ENCODE measurements around the gene ZNF496.

The ZNF496 gene

GRCh38 chr1:247298124-247298481 is 33.6 kb downstream of the ZNF496 start:
- Histone ChIP-seq H3K27ac (ENCODE audit: low read depth, low read length) (no peak overlapping the region), H3K4me1 (ENCODE audit: control insufficient read depth, low read length) (no peaks in the 10 kb centered on the region), H3K9me2 (replicated peaks; ENCODE audit: control insufficient read depth, low read length) (no peaks in the 10 kb centered on the region), H4K20me1 (ENCODE audit: control insufficient read depth, insufficient read depth, low read depth, low read length) (no peaks in the 10 kb centered on the region), H3K27me3 (ENCODE audit: control insufficient read depth, low read length) (no peaks in the 10 kb centered on the region), H3K36me3 (ENCODE audit: control insufficient read depth, low read length) (peaks cover 4% of the 10 kb centered on the region; the same call in 1 of the 2 replicates), H3K9me3 (ENCODE audit: control insufficient read depth, insufficient read depth, low read length) (no peaks in the 10 kb centered on the region), H3F3A (ENCODE audit: control insufficient read depth, insufficient read depth) (no peaks in the 10 kb centered on the region), H3K4me2 (ENCODE audit: low read length) (no peak overlapping the region), H3K79me2 (ENCODE audit: control insufficient read depth, low read length) (no peaks in the 10 kb centered on the region), H3K4me3 (ENCODE audit: low read length) (no peak overlapping the region)
- no peak for TF ChIP-seq EZH2phosphoT487 (IDR thresholded peaks at IDR 0.05; ENCODE audit: borderline replicate concordance, low read length)
- TF ChIP-seq CTCF (IDR thresholded peaks at IDR 0.05; ENCODE audit: low read depth, low read length, poor library complexity, severe bottlenecking): no peak

GRCh38 chr1:247297263-247298123 is 34.2 kb downstream of the ZNF496 start:
- Histone ChIP-seq H3K4me1 (ENCODE audit: control insufficient read depth, low read length) (no peaks in the 10 kb centered on the region), H3K4me3 (ENCODE audit: low read length) (no peak overlapping the region), H3K4me2 (ENCODE audit: low read length) (no peak overlapping the region), H3K79me2 (ENCODE audit: control insufficient read depth, low read length) (no peaks in the 10 kb centered on the region), H3K9me2 (replicated peaks; ENCODE audit: control insufficient read depth, low read length) (no peaks in the 10 kb centered on the region), H3K9me3 (ENCODE audit: control insufficient read depth, insufficient read depth, low read length) (no peaks in the 10 kb centered on the region), H3K36me3 (ENCODE audit: control insufficient read depth, low read length) (no peaks in the 10 kb centered on the region; the same call in 1 of the 2 replicates), H3K27ac (ENCODE audit: low read depth, low read length) (no peak overlapping the region), H4K20me1 (ENCODE audit: control insufficient read depth, insufficient read depth, low read depth, low read length) (no peaks in the 10 kb centered on the region), H3K27me3 (ENCODE audit: control insufficient read depth, low read length) (no peaks in the 10 kb centered on the region), H3F3A (ENCODE audit: control insufficient read depth, insufficient read depth) (no peaks in the 10 kb centered on the region)
- TF ChIP-seq CTCF (IDR thresholded peaks at IDR 0.05; ENCODE audit: low read depth, low read length, poor library complexity, severe bottlenecking): no peak
- TF ChIP-seq EZH2phosphoT487 (IDR thresholded peaks at IDR 0.05; ENCODE audit: borderline replicate concordance, low read length): no peak

- no peaks in the 10 kb centered on the region for H3K79me2 ChIP-seq (ENCODE audit: control insufficient read depth, low read length)
- TF ChIP-seq CTCF (IDR thresholded peaks at IDR 0.05; ENCODE audit: low read depth, low read length, poor library complexity, severe bottlenecking): no peak
- TF ChIP-seq EZH2phosphoT487 (IDR thresholded peaks at IDR 0.05; ENCODE audit: borderline replicate concordance, low read length): no peak
- no peak overlapping the region for H3K27ac ChIP-seq (ENCODE audit: low read depth, low read length)
- H4K20me1 ChIP-seq (ENCODE audit: control insufficient read depth, insufficient read depth, low read depth, low read length): no peaks in the 10 kb centered on the region
- no peaks in the 10 kb centered on the region for H3K9me2 ChIP-seq (replicated peaks; ENCODE audit: control insufficient read depth, low read length)
- no peak overlapping the region for H3K4me2 ChIP-seq (ENCODE audit: low read length)
- no peaks in the 10 kb centered on the region for H3F3A ChIP-seq (ENCODE audit: control insufficient read depth, insufficient read depth)
- H3K9me3 ChIP-seq (ENCODE audit: control insufficient read depth, insufficient read depth, low read length): no peaks in the 10 kb centered on the region
- no peaks in the 10 kb centered on the region; the same call in 1 of the 2 replicates for H3K36me3 ChIP-seq (ENCODE audit: control insufficient read depth, low read length)
- no peaks in the 10 kb centered on the region for H3K4me1 ChIP-seq (ENCODE audit: control insufficient read depth, low read length)
- no peak overlapping the region for H3K4me3 ChIP-seq (ENCODE audit: low read length)
- no peaks in the 10 kb centered on the region for H3K27me3 ChIP-seq (ENCODE audit: control insufficient read depth, low read length)
Observed at GRCh38 chr1:247296599-247297180, 35.0 kb downstream of the ZNF496 start.

All from DOHH2 (cell line).